ENCODE results near the gene GNAZ. TPM values are rescaled to one million over a fixed set of nuclear protein-coding genes. Genes with fewer than 3 reads are reported as not detected.

Gene GNAZ
- total RNA-seq, 1 experiment from 2014 or later = 33.0 TPM

DNA sequence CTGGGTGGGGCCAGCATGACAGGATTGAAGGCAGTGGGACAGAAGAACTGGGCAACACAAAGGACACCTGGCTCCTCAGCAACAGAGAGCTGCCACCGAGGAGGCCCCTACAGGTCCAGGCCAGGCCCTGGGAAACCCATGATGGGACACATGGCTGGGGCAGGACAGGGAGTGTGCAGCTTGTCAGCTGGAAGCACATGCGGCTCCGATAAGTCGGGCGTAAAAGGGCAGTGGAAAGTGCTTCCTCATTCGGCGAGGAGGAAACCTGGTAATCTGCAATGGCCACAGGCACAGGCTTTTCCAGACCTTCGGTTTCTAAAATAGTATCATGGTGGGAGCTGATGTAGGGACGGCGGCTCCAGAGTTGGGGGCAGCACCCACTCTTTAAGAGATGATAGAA lies 16.5 kb downstream of the GNAZ start:
- no peak overlapping the region for H3K27ac ChIP-seq (ENCODE audit: low read length)
- H4K20me1 ChIP-seq (ENCODE audit: insufficient read depth, low read depth, low read length) = no peaks in the 10 kb centered on the region
- no peak for DNase-seq
- peaks cover 21% of the 10 kb centered on the region for H3K4me1 ChIP-seq (ENCODE audit: low read length)
- peaks cover 12% of the 10 kb centered on the region; the same call in 1 of the 2 replicates for H3K79me2 ChIP-seq (ENCODE audit: low read length)
- H3K4me3 ChIP-seq (ENCODE audit: low read length) = no peak overlapping the region
- no peaks in the 10 kb centered on the region for H3K27me3 ChIP-seq (ENCODE audit: low read length)
- no peaks in the 10 kb centered on the region for H3K9me2 ChIP-seq (replicated peaks; ENCODE audit: insufficient read depth, low read length)
- no peaks in the 10 kb centered on the region for H3K9me3 ChIP-seq (ENCODE audit: low read length)
- no peak overlapping the region for H2AFZ ChIP-seq (ENCODE audit: low read length)
- H3K36me3 ChIP-seq (ENCODE audit: insufficient read depth, low read length) = no peaks in the 10 kb centered on the region
- no peak overlapping the region for H3K9ac ChIP-seq (ENCODE audit: low read length)
- no peak overlapping the region for H3K4me2 ChIP-seq (ENCODE audit: low read depth, low read length, poor library complexity, severe bottlenecking)

DNA sequence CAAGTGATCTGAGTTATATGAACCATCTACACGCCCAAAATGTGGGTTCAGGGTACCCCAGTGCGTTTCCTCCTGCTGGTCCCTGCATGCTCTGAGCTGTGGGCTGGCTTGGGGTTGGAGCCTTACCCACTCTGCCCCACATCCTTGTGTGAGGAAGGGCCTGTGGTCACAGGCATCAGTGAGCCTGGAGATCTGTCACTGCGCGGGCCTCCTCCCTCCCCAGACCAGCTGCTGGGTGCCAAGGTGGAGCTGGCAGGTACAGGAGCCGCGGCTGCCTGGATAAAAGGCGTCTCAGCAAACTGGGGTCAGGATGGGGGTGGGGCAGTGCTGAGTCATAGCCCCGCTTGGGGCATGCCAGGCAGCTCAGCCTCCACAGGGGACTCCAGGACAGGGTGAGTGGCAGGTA lies 17.9 kb downstream of the GNAZ start:
- H3K4me2 ChIP-seq (ENCODE audit: low read depth, low read length, poor library complexity, severe bottlenecking) = no peak overlapping the region
- no peaks in the 10 kb centered on the region for H4K20me1 ChIP-seq (ENCODE audit: insufficient read depth, low read depth, low read length)
- no peaks in the 10 kb centered on the region for H3K36me3 ChIP-seq (ENCODE audit: insufficient read depth, low read length)
- no peak overlapping the region for H2AFZ ChIP-seq (ENCODE audit: low read length)
- no peak overlapping the region for H3K27ac ChIP-seq (ENCODE audit: low read length)
- H3K9ac ChIP-seq (ENCODE audit: low read length) = no peak overlapping the region
- no peaks in the 10 kb centered on the region for H3K9me2 ChIP-seq (replicated peaks; ENCODE audit: insufficient read depth, low read length)
- DNase-seq = no peak
- H3K4me1 ChIP-seq (ENCODE audit: low read length) = peaks cover 10% of the 10 kb centered on the region
- H3K9me3 ChIP-seq (ENCODE audit: low read length) = no peaks in the 10 kb centered on the region
- peaks cover 12% of the 10 kb centered on the region; the same call in 1 of the 2 replicates for H3K79me2 ChIP-seq (ENCODE audit: low read length)
- no peak overlapping the region for H3K4me3 ChIP-seq (ENCODE audit: low read length)
- H3K27me3 ChIP-seq (ENCODE audit: low read length) = no peaks in the 10 kb centered on the region

DNA sequence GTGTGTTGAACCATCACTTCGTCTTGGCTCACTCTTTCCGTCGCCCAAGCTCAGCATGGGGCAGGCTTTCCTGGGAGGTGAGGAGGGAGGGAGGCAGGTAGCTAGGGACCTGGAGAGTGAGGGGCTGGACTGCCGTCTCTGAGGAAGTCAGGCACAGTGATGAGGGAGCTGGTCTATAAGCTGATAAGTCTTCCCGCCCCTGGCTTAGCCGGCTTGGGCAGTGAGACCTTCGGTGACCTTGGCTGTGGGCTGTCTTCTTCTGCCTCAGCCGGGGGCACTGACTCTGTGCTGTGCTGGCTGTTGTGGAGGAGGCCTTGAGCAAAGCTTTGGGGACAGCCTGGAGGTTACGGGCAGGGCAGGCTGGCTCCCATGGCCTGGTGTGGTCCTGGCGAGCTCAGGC lies 18.7 kb downstream of the GNAZ start:
- H3K4me3 ChIP-seq (ENCODE audit: low read length) = no peak overlapping the region
- H4K20me1 ChIP-seq (ENCODE audit: insufficient read depth, low read depth, low read length) = no peaks in the 10 kb centered on the region
- H3K4me1 ChIP-seq (ENCODE audit: low read length) = peaks cover 8% of the 10 kb centered on the region
- no peak overlapping the region for H3K4me2 ChIP-seq (ENCODE audit: low read depth, low read length, poor library complexity, severe bottlenecking)
- H2AFZ ChIP-seq (ENCODE audit: low read length) = no peak overlapping the region
- no peaks in the 10 kb centered on the region for H3K36me3 ChIP-seq (ENCODE audit: insufficient read depth, low read length)
- H3K27me3 ChIP-seq (ENCODE audit: low read length) = no peaks in the 10 kb centered on the region
- peaks cover 11% of the 10 kb centered on the region; the same call in 1 of the 2 replicates for H3K79me2 ChIP-seq (ENCODE audit: low read length)
- H3K9ac ChIP-seq (ENCODE audit: low read length) = no peak overlapping the region
- no peak for DNase-seq
- H3K9me2 ChIP-seq (replicated peaks; ENCODE audit: insufficient read depth, low read length) = no peaks in the 10 kb centered on the region
- H3K27ac ChIP-seq (ENCODE audit: low read length) = no peak overlapping the region
- H3K9me3 ChIP-seq (ENCODE audit: low read length) = no peaks in the 10 kb centered on the region

DNA sequence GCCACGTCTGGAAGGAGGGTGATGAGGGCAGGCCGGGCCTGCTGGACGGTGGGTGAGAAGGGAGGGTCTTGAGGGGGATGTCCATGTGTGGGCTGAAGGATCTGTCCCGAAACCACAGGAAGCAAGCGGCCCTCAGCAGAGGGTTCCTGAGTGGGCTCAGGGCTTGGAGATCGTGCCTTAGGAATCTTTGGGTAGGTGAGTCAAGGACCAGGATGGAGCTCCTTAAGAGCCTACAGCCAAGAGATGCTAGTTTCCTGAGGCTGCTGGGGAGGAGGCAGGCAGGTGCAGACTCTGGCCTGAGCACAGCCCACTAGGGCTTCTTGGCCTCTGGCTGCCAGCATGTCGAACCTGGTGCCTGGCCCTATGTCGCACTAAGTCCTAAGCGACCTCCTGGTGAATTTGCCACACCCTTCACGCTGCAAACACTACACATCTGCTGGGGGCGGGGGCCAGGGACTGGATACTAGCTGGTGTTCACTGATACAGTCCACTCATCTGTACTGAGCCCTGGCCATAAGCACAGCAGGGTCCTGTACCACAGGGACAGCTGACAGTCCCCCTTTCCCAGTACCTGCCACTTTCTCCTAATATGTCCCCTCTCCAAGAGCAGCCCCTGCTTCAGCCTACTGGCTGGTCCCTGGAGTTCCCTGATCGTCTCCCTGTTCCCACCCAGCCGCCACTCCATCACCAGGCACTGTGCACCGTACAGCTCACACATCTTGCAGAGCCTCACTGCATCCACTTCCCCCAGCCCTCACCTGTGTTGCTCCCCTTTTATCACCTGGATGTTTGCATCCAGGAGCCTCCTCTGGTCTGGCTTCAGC lies 19.5 kb downstream of the GNAZ start:
- Histone ChIP-seq H3K4me2 (ENCODE audit: low read depth, low read length, poor library complexity, severe bottlenecking) (no peak overlapping the region), H3K79me2 (ENCODE audit: low read length) (peaks cover 3% of the 10 kb centered on the region; the same call in 1 of the 2 replicates), H3K4me1 (ENCODE audit: low read length) (peaks cover 8% of the 10 kb centered on the region), H3K4me3 (ENCODE audit: low read length) (no peak overlapping the region), H3K9me2 (replicated peaks; ENCODE audit: insufficient read depth, low read length) (no peaks in the 10 kb centered on the region), H3K9me3 (ENCODE audit: low read length) (no peaks in the 10 kb centered on the region), H3K27me3 (ENCODE audit: low read length) (no peaks in the 10 kb centered on the region), H3K36me3 (ENCODE audit: insufficient read depth, low read length) (no peaks in the 10 kb centered on the region), H3K27ac (ENCODE audit: low read length) (no peak overlapping the region), H2AFZ (ENCODE audit: low read length) (no peak overlapping the region), H4K20me1 (ENCODE audit: insufficient read depth, low read depth, low read length) (no peaks in the 10 kb centered on the region), H3K9ac (ENCODE audit: low read length) (no peak overlapping the region)
- no peak for DNase-seq

DNA sequence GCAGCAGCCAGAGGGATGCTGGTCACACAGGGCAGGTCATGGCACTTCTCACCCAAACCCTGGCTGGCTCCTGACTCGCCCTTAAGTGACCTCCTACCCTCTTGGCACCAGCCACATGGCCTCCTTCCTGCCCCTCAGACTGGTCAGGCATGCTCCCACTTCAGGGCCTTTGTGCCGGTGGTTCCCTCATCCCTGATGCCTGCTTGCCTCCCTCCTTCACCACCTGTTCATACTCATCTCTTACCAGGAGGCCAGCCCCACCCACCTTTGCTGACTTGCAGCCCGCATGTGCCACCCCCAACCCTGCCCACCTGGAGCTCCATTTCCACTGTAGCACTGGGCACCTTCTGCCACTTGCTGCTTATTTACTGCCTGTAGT lies 20.1 kb downstream of the GNAZ start:
- H4K20me1 ChIP-seq (ENCODE audit: insufficient read depth, low read depth, low read length) = no peaks in the 10 kb centered on the region
- no peaks in the 10 kb centered on the region for H3K27me3 ChIP-seq (ENCODE audit: low read length)
- DNase-seq = no peak
- H3K4me1 ChIP-seq (ENCODE audit: low read length) = peaks cover 8% of the 10 kb centered on the region
- no peak overlapping the region for H2AFZ ChIP-seq (ENCODE audit: low read length)
- H3K4me3 ChIP-seq (ENCODE audit: low read length) = no peak overlapping the region
- H3K36me3 ChIP-seq (ENCODE audit: insufficient read depth, low read length) = no peaks in the 10 kb centered on the region
- no peak overlapping the region for H3K27ac ChIP-seq (ENCODE audit: low read length)
- peaks cover 3% of the 10 kb centered on the region; the same call in 1 of the 2 replicates for H3K79me2 ChIP-seq (ENCODE audit: low read length)
- H3K9me2 ChIP-seq (replicated peaks; ENCODE audit: insufficient read depth, low read length) = no peaks in the 10 kb centered on the region
- H3K4me2 ChIP-seq (ENCODE audit: low read depth, low read length, poor library complexity, severe bottlenecking) = no peak overlapping the region
- no peak overlapping the region for H3K9ac ChIP-seq (ENCODE audit: low read length)
- no peaks in the 10 kb centered on the region for H3K9me3 ChIP-seq (ENCODE audit: low read length)

DNA sequence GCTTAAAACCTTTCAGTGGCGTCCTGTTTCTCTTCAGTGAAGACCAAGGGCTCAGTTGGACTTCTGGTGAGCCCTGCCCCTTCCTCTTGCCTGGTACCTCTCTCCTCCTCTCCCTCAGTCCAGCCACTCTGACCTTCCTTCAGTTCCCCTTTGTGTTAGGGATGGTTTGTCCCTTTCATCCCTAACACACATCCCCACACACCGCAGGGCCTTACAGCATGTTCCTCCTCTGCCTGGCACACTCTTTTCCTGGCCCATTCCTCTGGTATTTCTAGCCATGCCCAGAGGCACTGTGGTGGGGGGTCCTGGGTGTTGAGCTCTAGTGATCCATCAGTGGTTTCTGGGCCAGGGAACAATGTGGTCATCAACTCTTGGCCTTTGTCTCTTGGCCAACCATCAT lies 21.4 kb downstream of the GNAZ start:
- H4K20me1 ChIP-seq (ENCODE audit: insufficient read depth, low read depth, low read length) = no peaks in the 10 kb centered on the region
- no peak for DNase-seq
- no peaks in the 10 kb centered on the region for H3K27me3 ChIP-seq (ENCODE audit: low read length)
- no peaks in the 10 kb centered on the region for H3K9me2 ChIP-seq (replicated peaks; ENCODE audit: insufficient read depth, low read length)
- no peak overlapping the region for H3K27ac ChIP-seq (ENCODE audit: low read length)
- H3K36me3 ChIP-seq (ENCODE audit: insufficient read depth, low read length) = no peaks in the 10 kb centered on the region
- peaks cover 5% of the 10 kb centered on the region; the same call in 1 of the 2 replicates for H3K4me1 ChIP-seq (ENCODE audit: low read length)
- H3K4me2 ChIP-seq (ENCODE audit: low read depth, low read length, poor library complexity, severe bottlenecking) = no peak overlapping the region
- H3K79me2 ChIP-seq (ENCODE audit: low read length) = peaks cover 3% of the 10 kb centered on the region; the same call in 1 of the 2 replicates
- H3K9ac ChIP-seq (ENCODE audit: low read length) = no peak overlapping the region
- no peaks in the 10 kb centered on the region for H3K9me3 ChIP-seq (ENCODE audit: low read length)
- no peak overlapping the region for H2AFZ ChIP-seq (ENCODE audit: low read length)
- no peak overlapping the region for H3K4me3 ChIP-seq (ENCODE audit: low read length)

DNA sequence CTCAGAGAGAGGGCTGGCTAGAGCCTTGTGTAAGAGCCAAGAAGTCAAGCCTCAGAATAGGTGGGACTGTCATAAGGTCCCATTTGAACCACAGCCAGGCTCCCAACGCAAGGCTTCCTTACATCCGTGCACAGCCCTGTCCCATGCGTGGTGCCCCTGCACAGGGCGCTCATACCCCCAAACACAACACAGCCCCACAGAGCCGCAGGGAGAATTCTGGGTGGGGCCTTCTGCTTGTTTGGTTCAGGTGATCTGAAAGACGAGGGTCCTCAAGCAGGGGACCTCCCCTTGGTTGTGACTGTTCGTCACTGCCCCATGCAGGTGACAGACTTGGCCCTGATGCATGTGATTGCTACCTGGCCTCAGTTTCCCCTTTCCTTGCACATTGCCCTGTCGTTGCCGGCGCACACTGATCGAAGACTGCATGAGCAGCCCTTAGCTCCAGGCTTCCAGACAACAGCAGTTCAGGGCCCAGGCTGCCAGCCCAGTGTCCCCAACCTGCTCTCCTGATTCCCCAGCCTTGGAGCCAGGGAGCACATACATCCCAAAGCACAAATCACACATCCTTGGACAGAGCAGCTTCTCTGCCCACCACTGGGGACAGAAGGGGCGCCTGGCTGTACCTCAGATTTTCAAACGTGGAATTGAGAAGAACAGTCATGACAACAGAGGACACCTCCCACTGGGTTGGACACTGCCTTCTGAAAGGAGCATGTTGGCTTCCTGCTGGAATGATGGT lies 22.1 kb downstream of the GNAZ start:
- Histone ChIP-seq H4K20me1 (ENCODE audit: insufficient read depth, low read depth, low read length) (no peaks in the 10 kb centered on the region), H2AFZ (ENCODE audit: low read length) (no peak overlapping the region), H3K9ac (ENCODE audit: low read length) (no peak overlapping the region), H3K79me2 (ENCODE audit: low read length) (peaks cover 3% of the 10 kb centered on the region; the same call in 1 of the 2 replicates), H3K9me3 (ENCODE audit: low read length) (no peaks in the 10 kb centered on the region), H3K9me2 (replicated peaks; ENCODE audit: insufficient read depth, low read length) (no peaks in the 10 kb centered on the region), H3K4me1 (ENCODE audit: low read length) (peaks cover 2% of the 10 kb centered on the region; the same call in 1 of the 2 replicates), H3K27ac (ENCODE audit: low read length) (no peak overlapping the region), H3K36me3 (ENCODE audit: insufficient read depth, low read length) (no peaks in the 10 kb centered on the region), H3K4me3 (ENCODE audit: low read length) (no peak overlapping the region), H3K4me2 (ENCODE audit: low read depth, low read length, poor library complexity, severe bottlenecking) (no peak overlapping the region), H3K27me3 (ENCODE audit: low read length) (no peaks in the 10 kb centered on the region)
- DNase-seq = no peak

DNA sequence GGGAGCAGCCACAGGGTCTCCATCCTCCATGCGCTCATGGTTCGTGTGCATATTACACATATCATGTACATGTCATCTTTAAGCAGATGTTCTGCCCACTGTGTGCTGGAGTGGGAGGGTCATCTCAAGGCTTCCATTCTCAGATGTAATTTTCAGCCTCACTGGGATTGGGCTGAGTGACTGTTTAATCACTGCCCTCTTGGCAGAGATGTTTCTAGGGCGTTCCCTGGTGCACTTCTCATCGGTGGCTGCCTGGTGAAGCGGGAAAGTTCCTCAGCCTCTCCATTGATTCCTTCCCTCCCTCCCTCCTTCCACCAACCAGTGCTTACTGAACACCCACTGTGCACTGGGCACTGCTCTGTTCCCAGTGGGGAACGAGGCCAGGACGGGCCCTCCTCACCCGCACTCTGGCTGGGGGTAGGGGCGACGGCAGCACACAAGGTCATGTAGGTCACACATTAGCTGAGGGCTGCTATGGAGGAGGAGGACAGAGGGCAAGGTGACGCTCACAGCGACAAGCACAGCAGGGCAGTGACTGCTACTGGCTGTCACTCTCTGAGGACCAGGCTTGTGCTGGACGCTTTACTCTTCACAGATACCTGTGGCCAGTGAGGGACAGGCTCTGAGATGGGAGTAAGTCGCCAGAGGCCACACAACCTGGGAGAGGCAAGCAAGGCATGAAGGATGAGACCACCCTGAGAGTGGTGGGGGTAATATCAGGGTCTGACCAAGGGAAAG lies 22.9 kb downstream of the GNAZ start:
- H3K4me3 ChIP-seq (ENCODE audit: low read length) = no peak overlapping the region
- no peak for DNase-seq
- H3K9me2 ChIP-seq (replicated peaks; ENCODE audit: insufficient read depth, low read length) = no peaks in the 10 kb centered on the region
- no peaks in the 10 kb centered on the region for H3K36me3 ChIP-seq (ENCODE audit: insufficient read depth, low read length)
- no peak overlapping the region for H3K9ac ChIP-seq (ENCODE audit: low read length)
- H2AFZ ChIP-seq (ENCODE audit: low read length) = no peak overlapping the region
- no peaks in the 10 kb centered on the region for H3K27me3 ChIP-seq (ENCODE audit: low read length)
- H3K4me1 ChIP-seq (ENCODE audit: low read length) = no peaks in the 10 kb centered on the region
- no peak overlapping the region for H3K4me2 ChIP-seq (ENCODE audit: low read depth, low read length, poor library complexity, severe bottlenecking)
- peaks cover 3% of the 10 kb centered on the region; the same call in 1 of the 2 replicates for H3K79me2 ChIP-seq (ENCODE audit: low read length)
- H3K27ac ChIP-seq (ENCODE audit: low read length) = no peak overlapping the region
- H4K20me1 ChIP-seq (ENCODE audit: insufficient read depth, low read depth, low read length) = no peaks in the 10 kb centered on the region
- no peaks in the 10 kb centered on the region for H3K9me3 ChIP-seq (ENCODE audit: low read length)

All from Karpas-422 (cell line).